Chondrocyte (in vitro differentiated cells): ENCODE measurements around the gene AGBL5. TPM values are rescaled to one million over a fixed set of nuclear protein-coding genes. Genes with fewer than 3 reads are reported as not detected.
"Not testable (repeated sequence)": the region's sequence is repeated elsewhere in the genome, so short reads cannot be mapped to it uniquely, and the experiment has no call there.

Source experiments
- DNase-seq: peaks from one replicate; pipeline ENCODE4 v3.0.0; 2021; ENCODE audit warnings: mixed read lengths, low spot score
- H3K27ac Mint-ChIP-seq: one replicate; pipeline ENCODE4 v1.8.0; 2021; ENCODE audit warnings: mild to moderate bottlenecking, moderate library complexity, mixed read lengths; ENCODE audit not compliant: unreplicated experiment
- H3K27me3 Mint-ChIP-seq: 2 replicates; pipeline ENCODE4 v1.8.0; 2021; ENCODE audit warnings: low read depth, mixed read lengths
- H3K36me3 Mint-ChIP-seq: 2 replicates; pipeline ENCODE4 v1.8.0; 2021; ENCODE audit warnings: low read depth, mixed read lengths
- H3K4me1 Mint-ChIP-seq: 2 replicates; pipeline ENCODE4 v1.8.0; 2021; ENCODE audit warnings: low read depth, mild to moderate bottlenecking, mixed read lengths
- H3K4me3 Mint-ChIP-seq: one replicate; pipeline ENCODE4 v1.8.0; 2021; ENCODE audit warnings: mild to moderate bottlenecking, moderate library complexity, mixed read lengths; ENCODE audit not compliant: unreplicated experiment
- H3K9me3 Mint-ChIP-seq: 2 replicates; pipeline ENCODE4 v1.8.0; 2021; ENCODE audit warnings: low read depth, mixed read lengths
- total RNA-seq: library from RNA; stranded (reverse); gene quantifications from 3 replicates; pipeline ENCODE4 v1.2.1, GENCODE V29; 2021
- TF ChIP-seq, protein P1 (sequence below): fragments of 200-600 bp; sonication (generic); IDR thresholded peaks from 2 replicates; pipeline ENCODE4 v1.5.0; 2021; ENCODE audit warnings: antibody characterized with exemption, mild to moderate bottlenecking, moderate library complexity

Gene AGBL5
- total RNA-seq, 1 donor from 2014 or later: 16.3 TPM

DNA sequence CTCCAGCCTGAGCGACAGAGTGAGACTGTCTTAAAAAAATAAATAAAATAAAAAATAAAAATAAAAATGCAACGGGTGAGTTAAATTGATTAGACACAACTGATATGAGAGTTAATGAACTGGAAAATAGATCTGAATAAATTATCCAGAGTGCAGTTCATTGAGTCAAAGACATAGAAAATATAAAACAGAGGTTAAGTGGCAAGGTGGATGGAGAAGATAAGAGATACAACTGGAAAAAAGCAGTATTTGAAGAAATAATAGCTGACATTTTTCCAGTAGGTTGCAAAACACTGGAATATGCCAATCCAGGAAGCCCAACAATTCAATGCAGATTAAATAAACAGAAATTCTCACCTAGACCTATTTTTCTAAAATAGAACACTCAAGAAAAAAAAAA lies 56.8 kb downstream of the AGBL5 start:
- no peaks in the 10 kb centered on the region for H3K27me3 Mint-ChIP-seq
- H3K36me3 Mint-ChIP-seq: peaks cover 3% of the 10 kb centered on the region

DNA sequence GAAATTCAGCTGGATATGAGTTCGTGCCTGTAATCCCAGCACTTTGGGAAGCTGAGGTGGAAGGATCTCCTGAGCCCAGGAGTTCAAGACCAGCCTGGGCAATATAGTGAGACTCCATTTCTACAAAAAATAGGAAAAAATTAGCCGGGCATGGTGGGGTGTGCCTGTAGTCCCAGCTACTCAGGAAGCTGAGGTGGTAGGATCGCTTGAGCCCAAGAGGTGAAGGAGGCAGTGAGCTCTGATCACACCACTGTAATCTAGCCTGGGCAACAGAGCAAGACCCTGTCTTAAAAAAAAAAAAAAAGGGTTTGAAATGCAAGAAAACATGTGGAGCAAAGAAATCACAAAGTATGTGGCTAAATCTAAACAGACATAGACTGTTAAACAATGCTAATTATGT lies 57.6 kb downstream of the AGBL5 start:
- no peak overlapping the region for H3K4me3 Mint-ChIP-seq
- no peak overlapping the region for H3K27ac Mint-ChIP-seq
- no peaks in the 10 kb centered on the region for H3K27me3 Mint-ChIP-seq
- H3K4me1 Mint-ChIP-seq: peaks cover 7% of the 10 kb centered on the region
- H3K36me3 Mint-ChIP-seq: peaks cover under 1% of the 10 kb centered on the region
- TF ChIP-seq, protein P1, sequence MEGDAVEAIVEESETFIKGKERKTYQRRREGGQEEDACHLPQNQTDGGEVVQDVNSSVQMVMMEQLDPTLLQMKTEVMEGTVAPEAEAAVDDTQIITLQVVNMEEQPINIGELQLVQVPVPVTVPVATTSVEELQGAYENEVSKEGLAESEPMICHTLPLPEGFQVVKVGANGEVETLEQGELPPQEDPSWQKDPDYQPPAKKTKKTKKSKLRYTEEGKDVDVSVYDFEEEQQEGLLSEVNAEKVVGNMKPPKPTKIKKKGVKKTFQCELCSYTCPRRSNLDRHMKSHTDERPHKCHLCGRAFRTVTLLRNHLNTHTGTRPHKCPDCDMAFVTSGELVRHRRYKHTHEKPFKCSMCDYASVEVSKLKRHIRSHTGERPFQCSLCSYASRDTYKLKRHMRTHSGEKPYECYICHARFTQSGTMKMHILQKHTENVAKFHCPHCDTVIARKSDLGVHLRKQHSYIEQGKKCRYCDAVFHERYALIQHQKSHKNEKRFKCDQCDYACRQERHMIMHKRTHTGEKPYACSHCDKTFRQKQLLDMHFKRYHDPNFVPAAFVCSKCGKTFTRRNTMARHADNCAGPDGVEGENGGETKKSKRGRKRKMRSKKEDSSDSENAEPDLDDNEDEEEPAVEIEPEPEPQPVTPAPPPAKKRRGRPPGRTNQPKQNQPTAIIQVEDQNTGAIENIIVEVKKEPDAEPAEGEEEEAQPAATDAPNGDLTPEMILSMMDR: no peak
- no peaks in the 10 kb centered on the region for H3K9me3 Mint-ChIP-seq
- DNase-seq: no peak

More for the DNA sequence above, 56.8 kb downstream of the AGBL5 start:
- Mint-ChIP-seq H3K9me3 (no peaks in the 10 kb centered on the region), H3K4me3 (no peak overlapping the region), H3K4me1 (peaks cover 7% of the 10 kb centered on the region), H3K27ac (no peak overlapping the region)
- DNase-seq: no peak
- TF ChIP-seq, protein P1: no peak

DNA sequence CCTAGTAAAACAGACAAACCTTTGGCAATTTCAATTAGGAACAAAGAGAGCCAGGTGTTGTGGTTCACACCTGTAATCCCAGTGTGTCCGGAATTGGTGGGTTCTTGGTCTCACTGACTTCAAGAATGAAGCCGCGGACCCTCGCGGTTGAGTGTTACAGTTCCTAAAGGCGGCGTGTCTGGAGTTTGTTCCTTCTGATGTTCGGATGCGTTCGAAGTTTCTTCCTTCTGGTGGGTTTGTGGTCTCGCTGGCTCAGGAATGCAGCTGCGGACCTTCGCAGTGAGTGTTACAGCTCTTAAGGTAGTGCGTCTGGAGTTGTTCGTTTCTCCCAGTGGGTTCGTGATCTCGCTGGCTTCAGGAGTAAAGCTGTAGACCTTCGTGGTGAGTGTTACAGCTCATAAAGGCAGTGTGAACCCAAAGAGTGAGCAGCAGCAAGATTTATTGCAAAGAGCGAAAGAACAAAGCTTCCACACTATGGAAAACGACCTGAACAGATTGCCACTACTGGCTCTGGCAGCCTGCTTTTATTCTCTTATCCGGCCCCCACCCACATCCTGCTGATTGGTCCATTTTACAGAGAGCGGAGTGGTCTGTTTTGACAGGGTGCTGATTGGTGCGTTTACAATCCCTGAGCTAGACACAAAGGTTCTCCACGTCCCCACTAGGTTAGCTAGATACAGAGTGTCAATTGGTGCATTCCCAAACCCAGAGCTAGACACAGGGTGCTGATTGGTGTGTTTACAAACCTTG lies 59.3 kb downstream of the AGBL5 start:
- H3K36me3 Mint-ChIP-seq, H3K27ac Mint-ChIP-seq, DNase-seq, H3K27me3 Mint-ChIP-seq, H3K4me3 Mint-ChIP-seq, H3K9me3 Mint-ChIP-seq, H3K4me1 Mint-ChIP-seq: not testable (repeated sequence)

DNA sequence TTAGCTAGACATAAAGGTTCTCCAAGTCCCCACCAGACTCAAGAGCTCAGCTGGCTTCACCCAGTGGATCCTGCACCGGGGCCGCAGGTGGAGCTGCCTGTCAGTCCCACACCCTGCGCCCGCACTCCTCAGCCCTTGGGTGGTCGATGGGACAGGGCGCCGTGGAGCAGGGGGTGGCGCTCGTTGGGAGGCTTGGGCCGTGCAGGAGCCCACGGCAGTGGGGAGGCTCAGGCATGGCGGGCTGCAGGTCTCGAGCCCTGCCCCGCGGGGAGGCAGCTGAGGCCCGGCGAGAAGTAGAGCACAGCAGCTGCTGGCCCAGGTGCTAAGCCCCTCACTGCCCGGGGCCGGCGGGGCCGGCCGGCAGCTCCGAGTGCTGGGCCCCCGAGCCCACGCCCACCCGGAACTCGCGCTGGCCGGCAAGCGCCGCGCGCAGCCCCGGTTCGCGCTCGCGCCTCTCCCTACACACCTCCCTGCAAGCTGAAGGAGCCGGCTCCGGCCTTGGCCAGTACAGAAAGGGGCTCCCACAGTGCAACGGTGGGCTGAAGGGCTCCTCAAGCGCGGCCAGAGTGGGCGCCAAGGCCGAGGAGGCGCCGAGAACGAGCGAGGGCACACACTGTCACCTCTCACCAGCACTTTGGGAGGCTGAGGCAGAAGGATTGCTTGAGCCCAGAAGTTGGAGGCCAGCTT lies 60.1 kb downstream of the AGBL5 start:
- H3K4me3 Mint-ChIP-seq, H3K4me1 Mint-ChIP-seq, H3K27me3 Mint-ChIP-seq, DNase-seq, H3K27ac Mint-ChIP-seq, H3K9me3 Mint-ChIP-seq, H3K36me3 Mint-ChIP-seq: not testable (repeated sequence)

DNA sequence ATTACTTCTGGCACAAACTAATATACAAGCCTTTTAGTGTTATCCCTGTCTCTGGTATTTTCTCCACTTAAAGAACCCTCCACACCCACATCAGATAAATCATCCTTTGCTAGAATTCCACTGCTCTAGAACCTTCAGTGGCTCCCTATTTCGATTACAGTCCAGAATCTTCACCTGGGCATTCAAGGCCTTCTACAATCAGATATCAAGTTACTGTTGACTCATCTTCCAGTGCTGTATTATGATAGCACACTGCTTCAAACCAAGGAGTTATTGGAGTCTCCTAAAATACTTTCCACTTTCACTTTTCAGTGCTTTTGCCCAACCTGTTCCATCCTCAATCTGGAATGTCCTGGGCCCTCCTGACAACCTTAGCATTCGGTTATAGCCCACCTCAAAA lies 64.1 kb downstream of the AGBL5 start:
- DNase-seq: no peak
- H3K27ac Mint-ChIP-seq: no peak overlapping the region
- H3K9me3 Mint-ChIP-seq: no peaks in the 10 kb centered on the region
- no peak overlapping the region for H3K4me3 Mint-ChIP-seq
- peaks cover 14% of the 10 kb centered on the region for H3K27me3 Mint-ChIP-seq
- TF ChIP-seq, protein P1: no peak
- H3K36me3 Mint-ChIP-seq: no peaks in the 10 kb centered on the region
- peaks cover 10% of the 10 kb centered on the region for H3K4me1 Mint-ChIP-seq

DNA sequence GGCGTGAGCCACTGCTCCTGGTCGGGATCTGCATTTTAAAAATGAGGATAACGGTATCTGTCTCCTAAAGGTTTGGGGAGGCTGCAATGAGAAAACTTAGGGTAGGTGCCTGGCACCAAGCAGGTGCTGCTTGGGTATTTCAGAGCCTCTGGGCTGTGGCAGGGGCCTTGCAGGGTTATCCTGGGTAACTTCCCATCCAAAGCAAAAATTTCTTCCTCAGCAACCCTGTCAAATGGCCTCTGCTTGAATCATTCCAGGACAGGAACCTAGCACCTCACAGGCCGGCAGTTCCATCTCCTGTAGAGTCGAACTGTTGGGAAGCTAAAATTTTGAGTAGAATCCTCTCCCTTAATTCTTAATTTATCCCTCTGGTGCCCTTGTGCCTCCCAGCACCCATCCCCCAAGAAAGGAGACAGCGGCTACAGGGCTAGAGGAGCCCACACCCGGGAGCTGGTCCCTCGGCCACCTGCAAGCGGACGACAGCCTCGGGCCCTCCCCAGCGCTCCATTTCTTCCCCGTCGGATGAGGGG lies 66.6 kb downstream of the AGBL5 start:
- DNase-seq: no peak
- Mint-ChIP-seq H3K27me3 (peaks cover 16% of the 10 kb centered on the region), H3K27ac (no peak overlapping the region), H3K9me3 (no peaks in the 10 kb centered on the region), H3K4me3 (peak overlapping the region; percentile 70), H3K36me3 (no peaks in the 10 kb centered on the region), H3K4me1 (peaks cover 11% of the 10 kb centered on the region)
- TF ChIP-seq, protein P1: no peak
